LNCAP (cell line): ENCODE results near the gene ZBTB40.

ENCODE experiments used
- TF ChIP-seq, protein P1 (sequence below): fragments of 450-650 bp; IDR thresholded peaks from 2 replicates; pipeline ENCODE4 v1.5.1; 2017; ENCODE audit warnings: mild to moderate bottlenecking

Gene ZBTB40

DNA sequence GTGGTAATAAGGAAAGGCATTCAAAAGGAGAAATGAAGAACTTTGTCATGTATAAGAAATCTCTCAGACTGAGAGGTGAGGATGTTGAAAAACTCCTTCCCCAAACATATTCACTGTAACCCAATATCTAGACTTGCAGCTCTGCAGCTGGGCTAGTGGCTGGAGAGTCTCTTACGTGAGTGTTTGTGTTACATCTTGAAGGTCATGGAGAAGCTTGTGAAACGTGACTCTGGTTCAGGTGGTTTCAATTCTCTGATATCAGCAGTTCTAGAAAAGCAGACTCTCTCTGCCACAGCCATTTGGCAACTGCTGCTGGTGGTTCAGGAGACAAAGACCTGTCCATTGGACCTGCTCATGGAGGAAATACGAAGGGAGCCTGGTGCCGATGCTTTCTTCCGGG, 56.7 kb downstream of the ZBTB40 start:
- TF ChIP-seq, protein P1, sequence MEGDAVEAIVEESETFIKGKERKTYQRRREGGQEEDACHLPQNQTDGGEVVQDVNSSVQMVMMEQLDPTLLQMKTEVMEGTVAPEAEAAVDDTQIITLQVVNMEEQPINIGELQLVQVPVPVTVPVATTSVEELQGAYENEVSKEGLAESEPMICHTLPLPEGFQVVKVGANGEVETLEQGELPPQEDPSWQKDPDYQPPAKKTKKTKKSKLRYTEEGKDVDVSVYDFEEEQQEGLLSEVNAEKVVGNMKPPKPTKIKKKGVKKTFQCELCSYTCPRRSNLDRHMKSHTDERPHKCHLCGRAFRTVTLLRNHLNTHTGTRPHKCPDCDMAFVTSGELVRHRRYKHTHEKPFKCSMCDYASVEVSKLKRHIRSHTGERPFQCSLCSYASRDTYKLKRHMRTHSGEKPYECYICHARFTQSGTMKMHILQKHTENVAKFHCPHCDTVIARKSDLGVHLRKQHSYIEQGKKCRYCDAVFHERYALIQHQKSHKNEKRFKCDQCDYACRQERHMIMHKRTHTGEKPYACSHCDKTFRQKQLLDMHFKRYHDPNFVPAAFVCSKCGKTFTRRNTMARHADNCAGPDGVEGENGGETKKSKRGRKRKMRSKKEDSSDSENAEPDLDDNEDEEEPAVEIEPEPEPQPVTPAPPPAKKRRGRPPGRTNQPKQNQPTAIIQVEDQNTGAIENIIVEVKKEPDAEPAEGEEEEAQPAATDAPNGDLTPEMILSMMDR = no peak

DNA sequence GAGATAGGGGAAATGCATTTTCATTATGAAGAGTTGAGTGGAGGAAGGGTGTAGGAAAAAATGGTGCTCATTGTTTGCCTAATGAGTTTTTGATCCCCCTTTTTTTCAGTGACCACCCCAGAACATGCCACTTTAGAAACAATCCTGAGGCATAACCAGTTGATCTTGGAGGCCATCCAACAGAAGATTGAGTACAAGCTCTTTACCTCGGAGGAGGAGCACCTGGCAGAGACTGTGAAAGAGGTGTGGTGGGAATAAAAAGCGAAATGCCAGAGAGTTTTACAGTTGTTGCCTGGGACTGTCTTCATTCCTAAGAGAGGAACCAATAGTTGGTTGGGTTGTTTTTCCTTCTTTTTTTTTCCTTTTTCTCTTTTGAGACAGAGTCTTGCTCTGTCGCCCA, 57.3 kb downstream of the ZBTB40 start:
- TF ChIP-seq, protein P1 = no peak

DNA sequence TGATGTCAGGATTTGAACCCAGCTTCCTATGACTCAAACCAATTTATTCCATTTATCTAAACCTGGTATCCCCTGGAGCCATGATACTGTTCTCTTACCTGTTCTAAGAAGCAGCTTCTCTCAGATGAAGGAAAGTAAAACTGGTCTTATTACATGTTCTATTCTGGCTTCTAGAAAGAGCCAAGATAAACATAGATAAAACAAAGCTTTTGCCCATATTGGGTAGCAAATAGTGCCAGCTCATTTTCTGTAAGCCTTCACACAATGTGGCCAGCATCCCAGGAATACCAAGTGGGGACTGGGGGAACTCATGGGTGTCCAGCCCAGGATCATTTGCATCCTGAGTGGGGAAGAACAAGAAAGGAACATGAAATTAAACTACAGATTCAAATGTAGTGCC, 58.2 kb downstream of the ZBTB40 start:
- TF ChIP-seq, protein P1 = no peak

DNA sequence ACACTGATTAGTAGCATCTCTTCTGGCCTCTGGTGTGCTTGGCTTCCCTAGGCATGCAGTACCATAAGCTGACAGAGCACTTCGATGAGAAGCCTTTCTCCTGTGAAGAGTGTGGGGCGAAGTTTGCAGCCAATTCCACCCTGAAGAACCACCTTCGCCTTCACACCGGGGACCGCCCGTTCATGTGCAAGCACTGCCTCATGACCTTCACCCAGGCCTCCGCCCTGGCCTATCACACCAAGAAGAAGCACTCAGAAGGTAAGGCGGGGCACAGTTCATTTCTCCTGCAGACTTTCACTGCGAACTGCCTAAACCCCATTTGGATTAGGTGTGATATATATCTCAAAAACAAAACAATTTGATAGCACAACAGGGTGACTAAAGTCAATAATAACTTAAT, 61.2 kb downstream of the ZBTB40 start:
- TF ChIP-seq, protein P1 = no peak

DNA sequence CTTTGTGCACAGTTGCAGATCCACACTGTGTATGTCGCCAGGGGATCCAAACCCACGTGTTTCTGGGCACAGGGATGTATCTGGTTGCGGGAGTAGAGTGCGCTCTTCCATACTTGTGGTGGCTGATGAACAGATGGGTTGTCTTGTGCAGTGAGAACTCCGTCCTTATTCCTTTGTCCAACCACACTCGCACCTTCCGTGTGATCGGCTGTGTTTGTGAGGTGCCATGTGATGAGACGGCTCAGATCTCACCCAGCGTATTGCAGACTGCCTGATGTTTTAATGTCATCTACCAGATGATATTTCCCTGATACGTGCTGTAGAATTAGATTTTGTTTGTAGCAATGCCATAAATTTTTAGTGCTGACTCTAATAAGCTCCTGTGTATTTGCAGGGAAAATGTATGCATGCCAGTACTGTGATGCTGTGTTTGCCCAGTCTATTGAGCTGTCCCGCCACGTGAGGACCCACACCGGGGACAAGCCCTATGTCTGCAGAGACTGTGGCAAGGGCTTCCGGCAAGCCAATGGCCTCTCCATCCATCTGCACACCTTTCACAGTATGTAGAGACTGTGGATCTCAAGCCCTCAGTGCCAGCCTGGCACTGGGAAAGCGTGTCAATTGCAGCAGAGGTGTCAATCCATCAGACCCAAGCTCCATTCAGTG, 65.4 kb downstream of the ZBTB40 start:
- TF ChIP-seq, protein P1 = no peak

DNA sequence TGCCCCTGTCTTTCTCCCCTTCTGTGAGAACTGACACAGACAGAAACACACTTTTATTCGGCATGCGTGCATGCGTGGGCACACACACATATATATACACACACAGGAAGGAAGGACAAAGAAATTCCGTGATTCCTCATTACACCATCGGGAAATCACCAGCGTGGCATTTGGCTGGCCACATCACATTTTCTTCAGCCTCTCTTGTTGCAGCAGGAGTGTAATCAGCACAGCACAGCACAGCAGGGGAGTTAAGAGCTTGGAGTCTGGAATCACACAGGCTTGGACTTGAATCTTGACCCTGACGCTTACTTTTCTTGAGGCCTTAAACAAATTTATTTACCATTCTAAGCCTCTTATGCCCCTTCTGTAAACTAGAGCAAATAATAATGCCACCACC, 66.3 kb downstream of the ZBTB40 start:
- TF ChIP-seq, protein P1 = no peak

DNA sequence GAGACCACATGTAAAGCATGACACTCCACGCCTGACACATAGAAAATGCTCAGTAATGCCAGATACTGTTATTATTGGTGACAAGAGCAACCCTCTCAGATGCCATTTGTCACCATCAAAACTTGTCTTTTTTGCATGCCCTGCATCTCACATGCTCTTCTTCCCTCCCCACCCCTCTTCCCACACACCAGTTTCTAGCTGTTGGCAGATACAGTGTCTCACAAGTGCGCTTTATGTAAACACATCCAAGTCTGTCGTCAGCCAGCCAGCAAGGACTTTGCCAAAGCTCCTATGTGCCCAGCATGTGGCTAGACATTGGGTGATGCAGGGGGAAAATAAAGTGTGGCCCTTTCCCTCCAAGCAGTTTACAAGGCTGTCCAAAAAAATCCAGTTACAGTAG, 66.7 kb downstream of the ZBTB40 start:
- TF ChIP-seq, protein P1 = no peak

DNA sequence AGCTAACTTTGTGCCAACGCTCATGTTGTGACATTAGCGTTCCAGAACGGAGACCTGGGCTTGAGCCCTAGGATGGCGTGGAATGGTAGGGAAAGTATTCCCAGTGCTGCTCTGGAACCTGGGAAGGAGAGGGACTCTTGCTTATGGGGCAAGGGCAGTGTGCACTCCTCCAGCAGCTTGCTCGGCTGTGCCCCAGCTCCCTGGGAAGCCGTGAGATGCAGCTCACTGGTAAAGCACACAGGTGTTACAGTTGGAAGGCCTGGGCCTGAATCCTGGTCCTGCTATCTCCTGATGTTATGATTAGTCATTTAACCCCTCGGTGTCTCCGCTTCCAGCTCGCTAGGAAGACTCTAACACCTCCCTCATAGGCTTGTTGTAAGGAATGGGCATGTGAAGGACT, 69.2 kb downstream of the ZBTB40 start:
- TF ChIP-seq, protein P1 = no peak
